Adrenal gland (tissue), 5 donors: ENCODE measurements around the gene NUF2.

ENCODE experiments used
- CTCF ChIP-seq, 6 experiments: fragments of 450-650 bp in 4 of 6; fragments of 200-600 bp in 2 of 6; sonication (generic) in 1 of 6; IDR thresholded peaks; 1 replicate in 5 of 6; 2 replicates in 1 of 6; pipeline versions ENCODE4 v1.5.1 to v1.8.0; 2016 to 2021; ENCODE audit warnings: antibody characterized with exemption in 6 of 6, mild to moderate bottlenecking in 2 of 6, moderate library complexity in 1 of 6
- POLR2A ChIP-seq, 2 donors: fragments of 450-650 bp; IDR thresholded peaks; one replicate each; pipeline ENCODE4 v1.6.1; 2017; ENCODE audit warnings: antibody characterized with exemption in 2 of 2, mild to moderate bottlenecking in 2 of 2, moderate library complexity in 1 of 2
- donor health status: DM: no; HTN: no; CAD: no.

- TF ChIP-seq POLR2A (IDR thresholded peaks at IDR 0.05) (no peak), CTCF (IDR thresholded peaks at IDR 0.05) (no peak)
These were observed 31.6 kb upstream of the NUF2 start for GRCh38 chr1:163290025-163290640.
